ENCODE measurements around the gene SLC6A19.
A peak's percentile ranks its signal among the peaks of the same experiment; 100 is the strongest.

The SLC6A19 gene

GRCh38 chr5:1244255-1244654, 42.9 kb downstream of the SLC6A19 start:
- DNase-seq (ENCODE audit: low read depth in 2 of 2), result no peak

GRCh38 chr5:1244976-1245375, 43.6 kb downstream of the SLC6A19 start:
- DNase-seq (ENCODE audit: low read depth in 2 of 2), result no peak

- DNase-seq (ENCODE audit: low read depth in 2 of 2), result no peak
Observed at GRCh38 chr5:1245905-1246576, 44.6 kb downstream of the SLC6A19 start.

GRCh38 chr5:1246711-1247431, 45.5 kb downstream of the SLC6A19 start:
- DNase-seq (ENCODE audit: low read depth in 2 of 2), result peak in 1 of 2 donors; percentile 6

- no peak for DNase-seq (ENCODE audit: low read depth in 2 of 2)
Observed at GRCh38 chr5:1247811-1248210, 46.4 kb downstream of the SLC6A19 start.

GRCh38 chr5:1249366-1250280, 48.2 kb downstream of the SLC6A19 start:
- DNase-seq (ENCODE audit: low read depth in 2 of 2), result no peak

GRCh38 chr5:1251678-1252580, 50.5 kb downstream of the SLC6A19 start:
- no peak for DNase-seq (ENCODE audit: low read depth in 2 of 2)

- DNase-seq (ENCODE audit: low read depth in 2 of 2), result no peak
Observed at GRCh38 chr5:1252681-1253080, 51.3 kb downstream of the SLC6A19 start.

- DNase-seq (ENCODE audit: low read depth in 2 of 2), result no peak
Observed at GRCh38 chr5:1253456-1254105, 52.2 kb downstream of the SLC6A19 start.

GRCh38 chr5:1254196-1254595, 52.8 kb downstream of the SLC6A19 start:
- DNase-seq (ENCODE audit: low read depth in 2 of 2), result no peak

- DNase-seq (ENCODE audit: low read depth in 2 of 2), result peak; percentile 7 to 12
Observed at GRCh38 chr5:1255081-1255561, 53.7 kb downstream of the SLC6A19 start.

GRCh38 chr5:1256776-1257175, 55.4 kb downstream of the SLC6A19 start:
- DNase-seq (ENCODE audit: low read depth in 2 of 2), result no peak

GRCh38 chr5:1257363-1257762, 56.0 kb downstream of the SLC6A19 start:
- DNase-seq (ENCODE audit: low read depth in 2 of 2), result no peak

GRCh38 chr5:1257841-1258240, 56.4 kb downstream of the SLC6A19 start:
- no peak for DNase-seq (ENCODE audit: low read depth in 2 of 2)

- no peak for DNase-seq (ENCODE audit: low read depth in 2 of 2)
Observed at GRCh38 chr5:1259806-1260480, 58.5 kb downstream of the SLC6A19 start.

- no peak for DNase-seq (ENCODE audit: low read depth in 2 of 2)
Observed at GRCh38 chr5:1261643-1262042, 60.2 kb downstream of the SLC6A19 start.

- DNase-seq (ENCODE audit: low read depth in 2 of 2), result no peak
Observed at GRCh38 chr5:1262381-1262780, 61.0 kb downstream of the SLC6A19 start.

- no peak for DNase-seq (ENCODE audit: low read depth in 2 of 2)
Observed at GRCh38 chr5:1264211-1264610, 62.8 kb downstream of the SLC6A19 start.

GRCh38 chr5:1265026-1265425, 63.6 kb downstream of the SLC6A19 start:
- DNase-seq (ENCODE audit: low read depth in 2 of 2), result no peak
